ENCODE measurements around the gene TMPRSS13.
"Not testable (repeated sequence)": the region's sequence is repeated elsewhere in the genome, so short reads cannot be mapped to it uniquely, and the experiment has no call there.

Gene TMPRSS13

DNA sequence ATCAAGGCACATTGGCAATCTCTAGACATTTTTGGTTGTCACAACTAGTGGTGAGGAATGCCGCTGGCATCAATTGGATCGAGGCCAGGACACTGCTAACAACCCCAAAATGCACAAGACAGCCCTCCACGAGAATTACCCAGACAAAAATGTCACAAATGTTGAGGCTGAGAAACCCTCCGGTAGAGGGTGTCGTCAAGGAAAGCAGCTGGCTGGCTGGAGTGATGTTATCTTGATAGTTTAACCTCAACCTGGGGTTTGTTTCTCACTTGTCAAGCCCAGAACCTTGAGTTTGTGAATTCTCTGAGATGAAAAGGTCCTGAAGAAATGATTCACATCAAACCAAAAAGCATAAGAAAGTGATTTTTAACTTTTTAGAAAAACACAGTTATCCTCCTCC, 21.1 kb upstream of the TMPRSS13 start:
- DNase-seq = no peak

DNA sequence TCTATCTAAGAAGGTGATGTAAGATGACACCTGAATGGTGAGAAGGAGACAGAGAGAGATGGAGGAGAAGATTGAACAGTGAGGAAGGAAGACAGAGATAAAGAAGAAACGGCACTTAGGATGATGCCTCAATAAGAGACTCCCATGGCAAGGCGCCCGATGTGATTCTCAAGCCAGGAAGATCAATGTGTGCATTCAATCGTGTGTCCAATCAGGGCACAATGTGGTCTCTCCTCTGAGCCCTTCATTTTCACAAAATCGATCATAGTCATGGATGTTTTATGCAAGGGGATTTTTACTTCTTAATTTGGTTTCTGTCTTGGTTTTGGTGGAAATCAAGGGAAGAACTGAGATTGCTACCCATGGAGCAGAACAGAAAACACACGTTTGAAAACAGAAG, 19.9 kb upstream of the TMPRSS13 start:
- no peak for DNase-seq

DNA sequence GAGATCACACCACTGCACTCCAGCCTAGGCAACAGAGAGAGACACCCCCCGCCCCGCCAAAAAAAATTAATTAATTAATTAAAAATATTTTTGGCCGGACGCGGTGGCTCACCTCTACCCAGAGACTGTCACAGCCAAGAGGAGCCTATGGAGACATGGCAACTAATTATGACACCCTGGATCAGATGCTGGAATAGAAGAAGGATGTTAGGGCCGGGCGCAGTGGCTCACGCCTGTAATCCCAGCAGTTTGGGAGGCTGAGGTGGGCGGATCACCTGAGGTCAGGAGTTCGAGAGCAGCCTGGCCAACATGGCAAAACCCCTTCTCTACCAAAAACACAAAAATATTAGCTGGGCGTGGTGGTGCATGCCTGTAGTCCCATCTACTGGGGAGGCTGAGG, 19.3 kb upstream of the TMPRSS13 start:
- not testable (repeated sequence) for DNase-seq

DNA sequence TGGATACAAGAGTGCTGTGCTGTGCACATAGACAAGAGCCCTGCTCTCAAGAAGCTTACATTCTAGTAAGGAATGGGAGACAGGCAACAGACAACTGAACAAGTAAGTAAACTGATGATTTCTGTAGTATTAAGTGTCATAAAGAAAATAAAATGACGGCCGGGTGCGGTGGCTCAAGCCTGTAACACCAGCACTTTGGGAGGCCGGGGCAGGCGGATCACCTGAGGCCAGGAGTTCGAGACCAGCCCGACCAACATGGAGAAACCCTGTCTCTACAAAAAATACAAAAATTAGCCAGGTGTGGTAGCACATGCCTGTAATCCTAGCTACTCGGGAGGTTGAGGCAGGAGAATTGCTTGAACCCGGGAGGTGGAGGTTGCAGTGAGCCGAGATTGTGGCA, 18.5 kb upstream of the TMPRSS13 start:
- not testable (repeated sequence) for DNase-seq

DNA sequence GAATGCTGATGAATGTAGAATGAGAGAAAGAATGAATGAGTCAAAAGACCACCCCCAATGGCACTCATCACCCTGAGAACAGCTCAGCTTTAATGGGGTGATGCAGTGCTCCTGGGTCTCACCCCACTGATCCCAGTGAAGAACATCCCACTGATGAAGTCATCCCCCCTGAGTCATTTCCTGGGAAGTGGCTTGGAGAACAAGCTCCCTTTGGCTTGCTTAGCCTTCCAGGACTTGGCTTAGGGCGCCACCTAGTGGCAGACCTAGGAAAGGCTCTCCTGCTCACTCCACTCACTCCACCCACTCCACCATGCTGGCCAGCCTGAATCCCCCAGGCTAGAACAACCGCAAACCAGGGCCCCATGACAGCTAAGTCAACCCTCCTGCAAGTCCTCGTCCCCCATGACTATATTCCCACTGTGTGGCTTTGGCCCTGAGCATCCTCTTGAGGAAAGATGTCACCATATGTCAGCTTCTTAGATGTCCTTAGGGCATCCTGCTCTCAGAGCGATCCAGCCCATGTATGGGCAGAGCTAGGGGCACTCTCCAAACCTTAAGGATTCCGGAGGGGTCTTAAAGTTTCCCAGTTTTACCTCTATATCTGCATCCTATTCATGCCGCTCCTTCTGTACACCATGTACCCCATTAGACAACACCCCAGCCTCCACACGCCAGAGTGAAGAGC, 17.8 kb upstream of the TMPRSS13 start:
- peak; percentile 94 for DNase-seq

DNA sequence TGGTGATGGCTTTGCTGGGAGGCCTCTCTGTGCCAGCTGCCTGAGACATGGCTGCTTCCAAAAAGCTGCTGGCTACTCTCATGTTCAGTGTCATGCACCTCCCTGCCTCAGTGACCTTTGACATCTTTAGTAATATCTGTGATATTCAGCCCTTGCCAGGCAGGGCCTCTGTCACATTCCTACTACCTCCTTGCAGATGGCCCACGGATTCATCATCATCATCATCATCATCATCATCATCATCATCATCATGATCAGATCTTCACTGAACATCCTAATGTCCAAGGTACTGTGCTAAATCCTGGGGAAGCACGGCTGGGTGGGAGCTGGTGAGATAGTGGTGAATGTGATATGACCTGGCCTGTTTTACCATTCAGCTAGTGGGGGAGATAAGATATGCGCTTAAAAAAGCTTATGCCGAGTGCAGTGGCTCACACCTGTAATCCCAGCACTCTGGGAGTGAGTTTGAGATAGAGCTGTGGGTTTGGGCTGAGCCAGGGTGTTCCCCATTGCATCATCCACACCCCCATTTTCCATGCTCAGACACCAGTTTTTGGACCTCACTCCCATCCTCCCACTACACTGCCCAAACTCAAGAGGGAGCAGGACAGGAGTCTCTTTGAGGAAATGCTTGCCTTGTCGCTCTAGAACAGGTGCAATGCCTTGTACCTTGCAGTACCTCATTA, 17.1 kb upstream of the TMPRSS13 start:
- DNase-seq = no peak

DNA sequence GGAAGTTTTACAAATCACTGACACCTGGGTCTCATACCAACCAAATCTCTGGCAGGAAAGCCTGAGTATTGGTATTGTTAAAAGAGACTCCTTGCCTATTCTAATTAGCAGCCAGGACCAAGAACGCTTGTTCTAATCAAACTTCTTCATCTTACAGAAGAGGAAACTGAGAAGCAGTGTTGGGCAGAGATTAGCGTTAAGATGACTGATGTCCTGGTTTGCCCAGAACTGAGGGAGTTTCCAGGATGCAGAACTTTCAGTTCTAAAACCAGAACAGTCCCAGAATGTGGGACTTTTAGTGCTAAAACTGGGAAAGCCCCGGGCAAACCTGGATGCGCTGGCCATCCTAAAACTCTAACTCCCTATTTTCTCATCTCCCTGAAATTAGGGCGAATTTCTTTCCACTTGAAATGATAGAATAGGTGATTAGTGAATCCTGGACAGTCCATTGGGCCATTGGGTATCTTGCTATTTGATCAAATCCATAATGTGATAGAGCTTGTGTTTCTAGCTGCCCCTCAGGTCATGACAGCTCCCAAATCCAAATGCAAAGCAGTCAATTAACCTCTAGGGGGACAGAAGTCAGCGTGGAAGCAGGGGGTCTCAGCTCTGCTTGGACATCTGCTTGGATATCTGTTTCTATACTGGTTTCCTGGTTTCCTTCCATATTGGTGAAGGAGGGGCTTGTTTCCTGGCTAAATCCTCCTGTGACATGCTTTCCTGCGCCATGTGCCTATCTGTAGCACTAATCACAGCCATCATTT, 16.0 kb upstream of the TMPRSS13 start:
- DNase-seq = no peak

DNA sequence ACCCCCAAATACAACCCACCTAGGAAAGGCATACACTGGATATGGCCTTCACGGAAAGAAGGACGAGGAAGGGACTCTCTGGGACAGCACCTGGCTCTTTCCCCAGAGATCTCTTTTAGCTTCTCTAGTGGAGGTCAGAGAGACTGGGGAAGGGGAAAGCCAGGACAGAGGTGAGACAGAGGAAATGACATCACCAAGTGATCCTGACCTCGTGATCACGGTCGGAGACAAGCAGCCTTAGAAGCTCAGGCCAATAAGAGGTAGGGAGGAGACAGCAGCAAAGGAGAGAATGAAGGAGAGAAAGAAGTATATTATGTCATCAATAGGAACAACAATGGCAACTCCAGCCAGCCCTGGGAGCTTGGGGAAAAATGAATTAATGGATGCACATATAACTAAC, 15.4 kb upstream of the TMPRSS13 start:
- DNase-seq = no peak

DNA sequence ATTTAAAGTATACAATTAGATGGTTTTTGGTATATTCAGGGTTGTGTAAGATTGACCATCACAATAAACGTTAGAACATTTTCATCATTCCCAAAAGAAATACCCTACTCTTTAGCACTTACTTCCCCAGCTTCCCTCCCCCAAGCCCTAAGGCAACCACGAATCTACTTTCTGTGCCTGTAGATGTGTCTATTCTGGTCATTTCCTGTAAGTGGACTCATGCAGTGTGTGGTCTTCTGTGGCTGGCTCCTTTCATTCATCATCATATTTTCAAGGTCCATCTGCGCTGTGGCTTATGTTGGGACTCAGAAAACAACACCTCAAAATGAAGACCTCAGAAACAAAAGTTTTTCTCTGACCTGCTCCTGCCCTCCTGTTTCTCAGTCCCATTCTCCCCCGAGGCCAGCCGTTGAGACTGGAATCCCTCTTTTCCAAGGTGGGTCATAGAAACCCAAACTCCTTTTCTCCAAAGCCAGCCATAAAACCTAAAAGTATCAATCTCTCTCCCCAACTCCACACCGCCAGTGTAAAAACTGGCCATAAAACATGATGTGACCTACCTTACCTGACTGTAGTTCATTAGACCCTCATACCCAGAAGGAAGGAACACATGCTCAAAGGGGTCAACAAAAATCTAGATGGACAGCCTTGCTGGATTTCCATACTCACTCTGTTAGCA, 12.9 kb upstream of the TMPRSS13 start:
- DNase-seq = no peak

DNA sequence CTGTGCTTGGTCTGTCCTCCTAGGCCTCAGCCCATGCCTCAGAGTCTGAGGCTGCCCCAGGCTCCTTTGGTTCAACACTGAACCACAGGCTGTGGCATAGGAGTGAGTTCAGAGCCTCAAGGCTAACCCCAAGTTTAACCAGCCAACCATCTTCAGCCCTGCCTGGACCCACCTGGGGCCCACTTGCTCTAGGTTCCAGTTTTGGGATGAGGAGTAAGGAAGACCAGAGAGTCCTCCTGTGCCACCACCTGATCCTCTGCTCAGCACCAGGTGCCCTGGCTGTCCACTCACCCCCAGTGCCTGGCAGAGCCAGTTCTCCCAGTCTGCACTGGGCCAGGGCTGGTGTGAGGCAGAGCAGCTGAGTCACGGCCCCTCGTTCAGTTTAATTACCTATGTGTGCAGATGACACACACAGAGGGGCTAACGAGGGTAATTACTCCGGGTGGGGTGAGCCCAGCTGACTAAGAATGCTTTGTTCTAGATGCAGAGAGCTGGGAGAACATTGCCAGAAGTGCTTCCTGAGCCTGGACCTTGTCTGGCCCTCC, 12.0 kb upstream of the TMPRSS13 start:
- no peak for DNase-seq

DNA sequence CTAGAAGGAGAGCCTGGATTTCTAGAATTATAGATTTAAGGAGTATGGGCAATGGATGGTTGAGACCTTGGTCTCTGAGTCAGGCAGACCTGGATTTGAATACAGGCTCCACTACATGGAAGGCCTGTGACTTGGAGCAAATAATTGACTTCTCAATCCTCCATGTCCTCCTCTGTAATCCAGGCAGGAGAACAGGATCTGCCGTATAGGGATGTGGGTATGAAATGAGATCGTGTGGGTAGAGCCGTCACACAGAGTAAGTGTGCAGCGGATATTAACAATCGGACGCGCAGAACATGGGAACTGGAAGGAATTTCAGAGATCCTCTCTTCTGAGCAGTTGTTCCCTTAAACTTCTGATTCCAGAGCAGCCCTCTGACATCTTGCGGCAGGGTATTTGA, 11.5 kb upstream of the TMPRSS13 start:
- no peak for DNase-seq

DNA sequence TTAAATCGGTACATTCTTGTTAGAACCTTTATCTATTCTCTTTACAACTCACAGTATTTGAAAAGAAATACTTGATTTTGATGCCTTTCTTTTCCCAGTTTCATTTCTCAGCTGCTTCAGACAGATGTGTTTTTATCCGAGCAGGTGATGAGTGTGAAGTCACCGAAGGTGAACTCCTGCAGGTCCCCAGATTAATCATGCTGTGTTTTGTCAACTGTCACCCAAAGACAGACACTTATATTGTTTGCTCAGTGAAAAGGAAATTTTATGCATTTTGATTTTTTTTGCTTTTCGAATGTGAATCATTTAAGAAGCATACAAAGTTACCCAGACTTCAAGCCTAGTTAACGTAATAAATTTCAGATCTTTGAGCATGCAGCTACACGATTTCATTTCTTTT, 7.8 kb upstream of the TMPRSS13 start:
- no peak for DNase-seq

DNA sequence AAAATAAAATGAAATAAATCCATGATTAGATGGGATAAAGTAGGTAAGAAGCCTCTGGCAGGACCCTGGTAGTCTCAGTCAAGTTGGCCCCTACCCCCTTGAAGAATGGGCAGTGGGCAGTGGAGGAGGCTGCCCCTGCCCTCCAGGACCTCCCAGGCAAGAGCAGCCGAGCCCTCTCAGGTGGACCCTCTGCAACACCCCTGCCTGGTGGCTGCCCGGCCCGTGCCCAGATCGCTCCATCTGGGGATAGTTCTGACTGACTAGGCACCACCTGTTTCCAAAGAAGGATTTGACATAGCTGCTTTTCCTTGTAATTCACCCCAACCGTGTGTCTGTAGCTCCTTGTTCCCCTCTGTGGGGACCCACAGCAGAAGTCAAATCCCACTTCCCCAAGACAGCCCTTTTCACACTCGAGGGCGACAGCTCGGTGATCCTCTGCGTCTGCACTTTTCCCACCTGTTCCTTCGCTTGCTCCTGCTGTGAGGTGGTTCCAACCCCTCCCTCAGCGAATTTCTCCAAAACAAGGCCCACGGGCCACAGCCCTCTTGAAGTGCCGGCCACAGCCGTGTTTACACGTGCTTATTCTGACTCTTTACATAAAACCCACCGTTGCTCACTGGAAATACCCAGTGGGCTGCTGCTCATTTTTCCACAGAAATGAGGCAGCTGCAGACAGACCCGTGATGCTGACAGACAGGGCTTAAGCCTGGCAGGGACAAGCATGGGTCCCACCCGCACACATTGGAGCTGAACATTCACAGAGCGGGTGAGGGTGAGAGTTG, 5.5 kb upstream of the TMPRSS13 start:
- DNase-seq = no peak

DNA sequence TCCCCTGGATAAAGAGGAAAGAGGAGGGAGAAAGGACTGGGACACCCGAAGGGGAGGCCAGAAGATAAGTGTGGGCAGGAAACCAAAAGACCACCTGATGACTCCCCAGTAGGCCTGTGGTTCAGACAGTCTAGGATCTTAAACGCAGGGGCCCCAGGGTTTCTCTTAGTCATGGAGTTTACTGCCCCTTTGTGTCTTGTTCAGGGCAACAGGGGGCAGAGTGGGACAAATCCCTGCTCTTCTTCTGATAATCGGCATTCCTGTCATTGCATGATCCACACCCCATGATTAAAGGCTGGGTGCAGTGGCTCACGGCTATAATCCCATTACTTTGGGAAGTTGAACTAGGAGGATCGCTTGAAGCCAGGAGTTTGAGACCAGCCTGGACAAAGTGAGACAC, 4.7 kb upstream of the TMPRSS13 start:
- no peak for DNase-seq

DNA sequence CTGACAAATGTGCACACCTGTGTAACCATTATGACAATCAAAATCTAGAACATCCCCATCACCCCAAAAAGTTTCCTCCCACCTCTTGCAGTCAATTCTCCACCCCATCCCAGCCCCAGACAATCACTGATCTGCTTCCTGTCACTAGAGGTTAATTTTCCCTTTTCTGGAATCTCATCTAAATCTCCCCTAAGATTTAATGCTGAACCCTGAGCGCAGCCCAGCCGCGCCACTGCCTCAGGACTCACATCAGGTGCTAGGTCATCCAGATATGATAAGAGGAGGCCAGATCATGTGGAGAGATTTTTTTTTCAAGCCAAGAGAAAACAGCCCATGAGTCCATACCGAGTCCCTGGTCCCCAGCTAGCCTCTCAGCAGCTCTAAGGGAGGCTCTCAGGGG, 4.3 kb upstream of the TMPRSS13 start:
- no peak for DNase-seq

DNA sequence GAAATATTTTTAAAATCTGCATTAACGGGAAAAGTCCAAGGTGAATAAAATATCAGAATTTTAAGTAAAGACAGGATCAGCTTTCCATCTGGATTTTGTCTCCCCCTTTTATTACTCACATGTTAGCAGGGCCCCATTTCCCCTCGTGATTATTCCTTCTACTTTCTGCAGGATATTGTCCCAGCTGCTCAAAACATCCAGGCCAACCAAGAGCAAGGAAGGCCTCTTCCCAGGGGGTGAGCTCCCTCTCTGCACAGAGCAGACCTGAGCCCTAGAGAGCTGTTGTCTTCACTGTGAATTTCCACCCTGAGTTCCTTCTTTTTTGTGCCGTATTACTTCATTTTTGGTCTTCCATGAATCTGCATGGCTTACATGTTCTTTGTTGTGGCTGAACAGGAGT, 3.7 kb upstream of the TMPRSS13 start:
- no peak for DNase-seq

DNA sequence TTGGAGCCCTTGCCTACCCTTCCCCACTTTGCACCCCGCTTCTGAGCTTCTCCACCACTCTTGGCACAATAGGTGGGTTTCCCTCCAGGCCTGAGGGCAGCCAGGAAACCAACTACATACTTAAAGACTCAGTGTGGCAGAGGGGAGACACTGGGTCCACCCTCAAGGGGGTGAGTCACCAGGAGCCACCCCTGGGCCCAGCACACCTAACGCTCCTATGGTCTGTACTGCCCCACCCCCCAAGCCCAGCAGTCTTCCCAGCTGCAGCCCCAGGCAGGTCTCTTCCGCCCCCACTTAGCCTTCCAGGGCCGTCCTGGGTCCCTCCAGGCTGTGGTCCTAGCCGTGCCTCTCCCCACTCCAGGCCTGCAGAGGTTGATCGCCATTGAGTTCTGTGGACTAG, 3.2 kb upstream of the TMPRSS13 start:
- DNase-seq = no peak

DNA sequence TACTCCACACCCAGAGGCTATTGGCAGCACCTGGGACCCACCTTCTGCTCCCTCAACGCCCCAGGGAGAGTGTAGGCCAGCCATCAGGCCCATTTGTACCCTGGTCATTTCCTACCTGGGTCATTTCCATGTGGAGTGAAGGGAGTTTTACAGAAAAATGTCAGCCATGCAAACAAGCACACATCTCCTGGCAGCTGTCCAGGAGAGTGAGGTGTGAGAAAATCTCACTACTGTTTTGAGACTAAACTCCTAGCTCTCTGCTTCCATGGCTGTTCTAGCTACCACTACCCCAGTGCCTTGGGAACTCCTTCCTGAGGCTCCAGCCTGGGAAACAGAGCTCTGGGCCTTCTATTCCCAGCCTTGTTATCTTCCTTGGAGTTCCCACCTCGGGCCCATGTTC, 2.8 kb upstream of the TMPRSS13 start:
- DNase-seq = no peak

DNA sequence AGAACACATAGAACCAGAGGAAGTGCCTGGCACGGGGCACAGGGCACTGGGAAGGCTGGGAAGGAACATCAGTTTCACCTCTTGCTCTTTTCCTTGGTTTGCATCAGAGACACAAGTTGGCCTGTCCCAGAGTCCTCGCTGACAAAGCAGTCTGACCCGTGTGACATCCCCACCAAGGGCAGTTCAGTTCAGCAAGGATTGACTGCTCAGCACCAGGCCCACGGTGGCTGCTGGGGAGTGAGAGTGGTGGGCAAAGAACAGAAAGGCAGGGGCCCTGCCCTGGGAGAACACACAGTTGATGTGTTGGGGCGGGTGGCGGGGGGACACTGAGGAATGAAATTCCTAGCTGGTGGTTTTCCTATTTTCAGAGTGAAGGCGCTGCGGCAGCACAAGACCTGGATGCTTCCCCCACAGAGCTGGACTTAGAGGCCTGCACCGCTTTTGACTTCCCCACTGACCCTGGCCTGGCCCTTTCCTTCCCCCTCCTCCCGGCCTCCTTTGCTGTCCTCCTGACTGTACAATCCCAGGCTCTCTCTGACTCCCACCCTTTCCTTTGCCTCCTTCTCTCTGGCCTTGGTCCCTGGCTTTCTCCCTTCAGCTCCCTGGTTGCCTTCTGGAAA, 2.2 kb upstream of the TMPRSS13 start:
- DNase-seq = no peak

DNA sequence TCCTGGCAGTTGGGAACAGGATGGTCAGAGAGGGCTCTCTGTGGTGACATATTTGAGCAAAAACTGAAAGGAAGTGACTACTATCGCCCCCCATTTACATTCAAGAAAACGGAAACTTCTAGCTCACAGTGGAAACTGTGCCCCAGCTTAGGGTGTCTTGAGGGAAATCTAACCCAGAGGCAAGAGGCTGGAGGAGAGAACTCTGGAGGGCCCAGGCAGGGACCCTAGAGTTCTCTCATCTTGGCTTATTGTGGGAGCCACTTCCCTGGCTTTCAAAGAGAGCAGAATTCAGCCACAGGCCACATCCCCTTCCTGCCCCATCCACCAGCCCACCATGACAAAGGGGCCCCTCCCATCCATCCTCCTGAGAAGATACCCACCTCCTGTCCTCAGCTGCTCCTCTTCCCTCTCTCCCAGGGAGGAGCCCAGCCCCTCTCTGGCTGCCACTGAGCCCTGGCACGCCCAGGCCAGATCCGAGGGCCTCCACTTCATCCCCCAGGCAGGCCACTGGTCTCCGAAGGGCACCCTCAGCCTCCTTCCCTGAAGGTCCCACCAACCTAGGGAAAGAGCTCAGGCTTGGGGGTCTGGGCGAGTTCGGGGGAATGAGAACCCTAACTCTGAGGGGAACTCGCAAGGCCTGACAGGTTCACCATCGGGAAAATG, 1.6 kb upstream of the TMPRSS13 start:
- DNase-seq = no peak

DNA sequence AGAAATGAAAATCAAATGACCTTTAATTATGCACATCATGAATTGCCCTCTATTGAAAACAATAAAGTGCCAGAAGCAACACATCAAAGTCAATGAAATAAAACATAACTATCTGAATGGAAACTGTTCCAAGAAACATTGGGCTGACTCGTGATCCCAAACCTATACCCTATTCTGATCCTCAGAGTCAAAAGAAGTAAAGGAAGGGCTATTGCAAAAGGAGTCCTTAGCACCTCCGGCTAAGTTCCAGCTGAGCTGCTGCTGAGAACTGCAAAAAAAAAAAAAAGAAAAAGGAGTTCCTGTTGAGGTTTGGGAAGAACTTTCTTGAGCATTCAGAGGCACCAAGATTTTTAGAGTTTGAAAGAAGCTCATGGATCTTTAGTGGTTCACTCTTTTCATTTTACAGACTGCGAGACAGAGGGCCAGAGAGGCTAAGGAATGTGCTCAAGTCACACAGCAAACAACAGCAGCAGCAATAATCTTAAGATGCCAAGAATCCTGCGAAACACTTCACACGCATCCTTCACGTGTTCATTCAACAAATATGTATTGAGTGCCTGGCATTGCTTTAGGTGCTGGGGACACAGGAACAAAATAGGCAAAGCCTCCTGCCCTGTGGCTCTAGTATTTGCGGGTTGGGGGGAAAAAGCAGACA, 841 bp upstream of the TMPRSS13 start:
- no peak for DNase-seq

Measured in EL (cell line).